Non-pigmented ciliary epithelial cell (primary cell): ENCODE data around the gene KIF24.
"Not testable (repeated sequence)": the region's sequence is repeated elsewhere in the genome, so short reads cannot be mapped to it uniquely, and the experiment has no call there.

Source experiments
- DNase-seq: peaks from one replicate; pipeline ENCODE4 v3.0.0-alpha.2; 2010; ENCODE audit warnings: low read depth

KIF24 gene

DNA sequence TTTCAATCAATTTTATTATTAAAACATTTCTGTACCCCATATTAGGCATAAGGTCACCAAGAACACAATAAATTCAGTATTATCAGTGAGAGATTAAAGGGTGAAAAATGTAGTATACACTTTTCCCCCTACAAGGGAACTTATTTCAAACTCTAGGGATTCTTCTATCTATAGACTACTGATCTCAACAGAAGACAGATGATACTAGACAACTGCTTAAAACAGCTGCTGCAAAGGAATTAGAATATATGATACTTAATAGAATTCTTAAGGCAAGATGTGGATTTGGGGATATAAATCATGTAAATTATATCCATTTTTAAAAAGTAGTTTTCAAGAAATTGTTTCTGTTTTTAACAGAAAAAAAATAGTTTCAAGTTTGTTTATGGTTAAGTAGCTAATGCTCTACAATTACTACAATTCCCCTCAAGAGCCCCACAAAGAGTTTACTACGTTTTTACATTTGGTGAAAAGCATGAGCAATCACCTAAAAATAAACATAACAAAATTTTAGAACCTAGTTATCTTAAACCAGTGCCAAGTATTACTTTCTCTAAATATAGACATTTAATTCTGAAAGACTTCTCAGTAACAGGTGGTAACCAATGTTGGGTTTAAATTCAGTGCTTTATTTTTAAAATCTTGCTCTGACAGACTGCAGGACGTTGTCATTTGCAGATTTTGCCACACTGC is 6.0 kb downstream of the KIF24 start:
- no peak for DNase-seq

DNA sequence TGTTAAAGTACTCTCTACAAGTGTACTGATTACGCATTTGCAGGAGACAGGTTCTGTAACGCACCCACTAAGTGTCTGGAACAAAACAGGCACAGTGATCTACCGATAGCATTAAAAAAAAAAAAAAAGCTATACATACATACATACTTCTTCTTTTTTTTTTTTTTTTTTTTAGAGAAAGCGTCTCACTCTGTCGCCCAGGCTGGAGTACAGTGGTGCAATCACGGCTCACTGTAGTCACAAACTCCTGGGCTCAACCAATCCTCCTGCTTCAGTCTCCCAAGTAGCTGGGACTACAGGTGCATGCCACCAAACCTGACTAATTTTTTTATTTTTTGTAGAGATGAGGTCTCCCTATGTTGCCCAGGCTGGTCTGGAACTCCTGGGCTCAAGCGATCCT is 7.6 kb downstream of the KIF24 start:
- no peak for DNase-seq

DNA sequence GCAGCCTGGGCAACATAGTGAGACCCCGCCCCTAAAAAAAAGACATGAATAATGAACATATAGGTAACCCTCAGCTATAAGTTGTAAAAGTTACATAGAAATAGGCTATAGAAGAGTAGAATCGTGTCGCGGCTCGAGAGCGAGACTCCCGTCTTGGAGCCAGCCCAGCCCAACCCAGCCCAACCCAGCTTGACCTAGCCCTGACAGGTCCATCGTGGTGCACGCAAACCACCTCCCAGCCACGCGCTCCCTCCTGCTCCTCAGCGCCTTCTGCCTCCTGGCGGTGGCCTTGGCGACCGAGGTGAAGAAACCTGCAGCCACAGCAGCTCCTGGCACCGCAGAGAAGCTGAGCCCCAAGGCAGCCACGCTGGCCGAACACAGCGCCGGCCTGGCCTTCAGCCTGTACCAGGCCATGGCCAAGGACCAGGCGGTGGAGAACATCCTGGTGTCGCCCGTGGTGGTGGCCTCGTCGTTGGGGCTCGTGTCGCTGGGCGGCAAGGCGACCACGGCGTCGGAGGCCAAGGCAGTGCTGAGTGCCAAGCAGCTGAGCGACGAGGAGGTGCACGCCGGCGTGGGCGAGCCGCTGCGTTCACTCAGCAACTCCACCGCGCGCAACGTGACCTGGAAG is 10.8 kb downstream of the KIF24 start:
- no peak for DNase-seq

DNA sequence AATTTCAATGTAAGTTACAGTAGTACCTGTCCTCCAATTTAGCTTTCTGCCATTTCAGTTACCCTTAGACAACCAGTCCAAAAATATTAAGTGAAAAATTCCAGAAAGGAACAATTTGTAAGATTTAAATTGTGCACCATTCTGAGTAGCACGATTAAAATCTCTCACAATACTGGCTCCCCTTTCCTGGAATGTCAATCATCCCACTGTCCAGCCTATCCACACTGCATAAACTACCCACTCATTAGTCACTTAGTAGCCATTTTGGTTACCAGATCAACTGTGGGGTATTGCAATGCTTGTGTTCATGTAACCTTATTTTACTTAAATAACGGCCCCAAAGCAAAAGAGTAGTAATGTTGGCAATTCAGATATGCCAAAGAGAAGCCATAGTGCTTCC is 11.6 kb downstream of the KIF24 start:
- DNase-seq: no peak

DNA sequence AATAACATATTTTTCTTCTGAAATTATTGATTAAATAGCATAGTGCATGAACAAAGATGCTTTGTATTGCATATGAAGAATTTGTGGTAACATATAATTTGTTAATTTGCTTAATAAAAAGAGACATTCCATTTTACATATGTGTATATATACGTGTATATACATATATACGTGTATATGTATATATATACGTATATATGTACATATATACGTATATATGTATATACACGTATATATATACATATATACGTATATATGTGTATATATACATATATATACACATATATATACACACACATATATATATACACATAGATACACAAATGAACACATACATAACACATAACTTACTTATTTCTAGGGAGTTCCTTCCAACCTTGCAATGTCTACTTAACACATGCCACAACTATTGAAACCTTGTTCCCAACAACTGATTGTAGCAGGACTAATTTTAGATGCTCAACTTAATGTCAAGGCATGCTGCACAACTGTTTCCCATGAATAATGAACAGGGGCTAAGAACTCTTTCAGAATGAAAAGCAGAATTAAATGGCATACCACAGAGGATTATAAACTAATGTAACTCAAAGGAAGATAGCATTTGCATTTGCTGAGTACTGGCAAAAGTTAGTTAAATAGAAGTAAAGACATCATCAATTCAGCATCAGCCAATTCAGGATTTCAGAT is 17.4 kb downstream of the KIF24 start:
- no peak for DNase-seq

DNA sequence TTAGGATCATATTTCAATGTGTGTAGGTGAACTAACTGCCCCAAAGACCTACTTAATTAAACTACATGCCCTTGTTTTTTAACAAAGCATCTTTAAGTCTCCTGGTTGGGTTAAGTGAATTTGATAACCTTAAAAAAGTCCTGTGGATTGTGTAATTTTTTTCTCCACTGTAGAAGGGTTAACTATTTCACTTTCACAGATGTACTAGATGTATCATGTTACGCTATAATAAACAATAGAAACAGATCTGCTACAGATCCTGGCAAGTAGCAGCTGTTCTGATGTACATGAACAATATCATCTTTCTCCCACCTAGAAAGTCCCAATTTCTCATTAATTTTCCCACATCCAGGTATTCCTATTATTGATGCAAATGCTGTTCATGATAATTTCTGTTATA is 18.9 kb downstream of the KIF24 start:
- DNase-seq: no peak

DNA sequence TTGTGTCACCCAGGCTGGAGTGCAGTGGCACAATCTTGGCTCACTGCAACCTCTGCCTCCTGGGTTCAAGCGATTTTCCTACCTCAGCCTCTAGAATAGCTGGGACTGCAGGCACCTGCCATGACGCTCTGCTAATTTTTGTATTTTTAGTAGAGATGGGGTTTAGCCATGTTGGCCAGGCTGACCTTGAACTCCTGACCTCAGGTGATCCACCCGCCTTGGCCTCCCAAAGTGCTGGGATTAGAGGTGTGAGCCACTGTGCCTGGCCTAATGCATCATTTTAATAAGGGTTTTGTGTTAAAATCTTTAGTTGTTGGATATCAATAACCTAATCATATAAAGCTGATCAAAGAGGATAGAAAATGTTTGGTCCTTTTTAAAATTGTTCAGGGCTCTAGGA is 20.8 kb downstream of the KIF24 start:
- not testable (repeated sequence) for DNase-seq

DNA sequence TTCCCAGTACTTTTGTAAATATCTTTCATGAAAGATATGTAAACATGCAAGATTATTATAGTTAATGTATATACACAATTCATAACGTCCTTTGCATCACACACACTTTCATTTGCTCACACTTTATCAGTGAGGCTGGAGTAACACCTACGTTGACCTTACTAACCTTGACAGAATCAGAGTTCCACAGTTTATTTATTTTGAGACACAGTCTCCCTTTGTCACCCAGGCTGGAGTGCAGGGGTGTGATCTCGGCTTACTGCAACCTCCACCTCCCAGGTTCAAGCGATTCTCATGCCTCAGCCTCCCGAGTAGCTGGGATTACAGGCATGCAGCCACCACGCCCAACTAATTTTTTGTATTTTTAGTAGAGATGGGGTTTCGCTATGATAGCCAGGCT is 28.0 kb downstream of the KIF24 start:
- not testable (repeated sequence) for DNase-seq

DNA sequence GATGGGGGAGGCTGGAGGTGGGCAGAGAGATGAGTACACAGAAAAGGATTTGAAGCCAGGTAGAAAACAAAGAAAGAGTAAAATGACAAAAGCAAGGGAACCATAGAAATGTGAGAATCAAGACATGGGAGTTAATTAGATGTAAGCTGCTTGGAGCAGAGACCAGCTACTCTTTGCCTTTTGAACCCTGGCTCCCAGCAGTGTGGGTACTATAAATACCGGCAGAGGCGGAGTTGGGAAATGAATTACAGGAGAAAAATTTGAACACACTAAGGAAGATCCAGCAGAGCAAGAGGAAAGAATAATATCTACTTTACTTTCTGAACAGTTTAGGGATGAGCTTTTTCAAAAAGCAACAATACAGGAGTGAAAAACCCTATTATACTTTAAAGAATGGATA is 36.5 kb downstream of the KIF24 start:
- no peak for DNase-seq

DNA sequence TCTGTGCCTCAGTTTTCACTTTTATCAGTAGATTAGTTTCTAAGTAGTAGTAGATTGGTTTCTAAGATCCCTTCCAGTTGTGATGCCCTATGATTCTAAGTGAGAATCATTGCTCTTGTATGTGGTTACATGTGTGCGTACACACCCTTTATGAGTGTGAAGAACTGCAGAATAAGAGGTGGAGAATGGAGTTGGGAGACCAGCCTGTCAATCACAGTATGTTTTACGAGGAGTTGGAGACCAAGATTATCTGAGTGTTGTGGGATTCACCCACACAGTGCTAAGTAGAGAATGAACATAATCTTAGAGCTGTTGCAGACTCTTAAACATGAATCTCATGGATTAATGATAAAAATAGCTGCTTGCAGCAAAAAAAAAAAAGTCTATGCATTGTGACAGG is 37.6 kb downstream of the KIF24 start:
- no peak for DNase-seq

DNA sequence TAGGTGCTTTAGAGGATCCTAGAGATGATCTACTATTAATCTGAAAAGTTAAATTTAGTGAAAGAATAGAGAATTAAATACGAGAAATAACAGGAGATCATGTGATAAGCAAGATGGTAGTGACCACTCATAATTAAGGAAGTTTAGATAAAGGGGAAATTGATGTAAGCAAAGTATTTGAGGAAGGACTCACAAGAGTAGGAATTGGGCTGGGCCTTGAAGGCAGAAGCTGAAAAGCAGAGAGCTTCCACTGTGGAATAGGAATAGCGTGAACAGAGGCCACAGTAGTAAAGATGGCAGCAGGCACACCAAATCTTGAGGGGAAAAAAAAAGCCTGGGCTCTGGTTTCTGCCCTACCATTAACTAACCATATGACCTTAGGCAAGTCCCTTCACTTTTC is 38.0 kb downstream of the KIF24 start:
- DNase-seq: no peak

DNA sequence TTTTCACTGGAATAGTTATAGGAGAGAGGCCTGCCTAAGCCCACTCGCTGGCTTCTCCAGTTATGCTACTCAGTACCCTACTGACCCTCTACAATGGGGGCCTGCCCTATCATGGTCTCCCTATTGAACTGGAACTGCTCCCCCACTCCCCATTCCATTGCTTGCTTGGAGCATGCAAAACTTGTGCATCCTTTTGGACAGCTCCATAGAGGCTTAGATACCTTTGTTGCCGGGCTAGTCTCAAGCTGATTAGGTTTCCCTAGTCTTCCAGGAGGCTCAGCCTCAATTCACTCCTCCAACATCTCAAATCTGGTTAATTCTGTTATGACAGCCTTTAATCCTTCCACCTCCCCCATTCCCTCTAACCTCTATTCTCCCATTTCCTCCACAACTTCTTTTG is 39.9 kb downstream of the KIF24 start:
- DNase-seq: no peak

DNA sequence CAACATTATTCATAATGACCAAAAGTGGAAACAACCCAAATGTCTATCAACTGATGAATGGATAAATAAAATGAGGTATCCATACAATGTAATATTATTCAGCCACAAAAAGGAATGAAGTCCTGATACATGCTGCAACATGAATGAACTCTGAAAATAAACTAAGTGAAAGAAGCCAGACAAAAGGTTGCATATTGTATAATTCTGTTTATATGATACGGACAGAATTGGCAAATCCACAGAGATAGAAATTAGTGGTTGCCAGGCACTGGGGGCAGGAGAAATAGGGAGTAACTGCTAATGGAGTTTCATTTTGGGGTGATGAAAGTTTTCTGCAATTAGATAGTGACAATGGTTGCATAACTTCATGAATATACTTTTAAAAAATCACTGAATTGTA is 47.0 kb downstream of the KIF24 start:
- DNase-seq: no peak

DNA sequence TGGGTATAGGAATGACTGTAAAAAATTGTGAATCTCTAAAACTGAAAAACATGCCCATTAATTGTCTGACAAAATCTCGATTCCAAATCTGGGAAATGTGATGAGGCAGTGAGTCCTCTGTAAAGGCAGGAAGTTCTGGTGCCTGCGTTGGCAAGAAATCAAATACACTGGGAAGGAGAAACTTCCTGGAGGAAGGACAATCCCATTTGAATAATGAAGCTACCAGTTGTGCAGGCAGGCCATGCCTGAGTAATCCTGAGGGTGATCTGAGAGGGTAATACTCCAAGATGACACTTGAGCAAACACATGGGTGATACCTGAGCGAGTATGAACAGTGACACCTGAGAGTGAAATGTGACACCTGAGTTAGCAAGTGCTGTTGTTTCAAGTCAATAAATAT is 49.7 kb downstream of the KIF24 start:
- DNase-seq: no peak
